HG03432 (cell line): ENCODE data around the gene KCNQ5.
"Not testable (repeated sequence)": the region's sequence is repeated elsewhere in the genome, so short reads cannot be mapped to it uniquely, and the experiment has no call there.

ENCODE experiments used
- ATAC-seq: cut with Tn5 transposase; IDR thresholded peaks from one replicate; pipeline ENCODE4 v1.9.1; 2021; ENCODE audit warnings: mild to moderate bottlenecking, moderate library complexity; ENCODE audit not compliant: unreplicated experiment

The KCNQ5 gene

DNA sequence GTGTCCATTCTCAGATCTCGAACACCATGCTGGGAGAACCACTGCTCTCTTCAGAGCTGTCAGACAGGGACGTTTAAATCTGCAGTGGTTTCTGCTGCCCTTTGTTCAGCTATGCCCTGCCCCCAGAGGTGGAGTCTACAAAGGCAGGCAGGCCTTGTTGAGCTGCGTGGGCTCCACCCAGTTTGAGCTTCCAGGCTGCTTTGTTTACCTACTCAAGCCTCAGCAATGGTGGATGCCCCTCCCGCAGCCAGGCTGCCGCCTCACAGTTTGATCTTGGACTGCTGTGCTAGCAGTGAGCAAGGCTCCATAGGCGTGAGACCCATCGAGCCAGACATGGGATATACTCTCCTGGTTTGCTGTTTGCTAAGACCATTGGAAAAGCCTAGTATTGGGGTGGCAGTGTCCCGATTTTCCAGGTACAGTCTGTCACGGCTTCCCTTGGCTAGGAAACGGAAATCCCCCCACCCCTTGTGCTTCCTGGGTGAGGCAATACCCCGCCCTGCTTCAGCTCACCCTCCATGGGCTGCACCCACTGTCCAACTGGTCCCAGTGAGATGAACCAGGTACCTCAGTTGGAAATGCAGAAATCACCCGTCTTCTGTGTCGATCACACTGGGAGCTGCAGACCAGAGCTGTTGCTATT, 362.4 kb downstream of the KCNQ5 start:
- not testable (repeated sequence) for ATAC-seq

- ATAC-seq, result no peak
These were observed 363.3 kb downstream of the KCNQ5 start for GRCh38 chr6:72984981-72985665.

DNA sequence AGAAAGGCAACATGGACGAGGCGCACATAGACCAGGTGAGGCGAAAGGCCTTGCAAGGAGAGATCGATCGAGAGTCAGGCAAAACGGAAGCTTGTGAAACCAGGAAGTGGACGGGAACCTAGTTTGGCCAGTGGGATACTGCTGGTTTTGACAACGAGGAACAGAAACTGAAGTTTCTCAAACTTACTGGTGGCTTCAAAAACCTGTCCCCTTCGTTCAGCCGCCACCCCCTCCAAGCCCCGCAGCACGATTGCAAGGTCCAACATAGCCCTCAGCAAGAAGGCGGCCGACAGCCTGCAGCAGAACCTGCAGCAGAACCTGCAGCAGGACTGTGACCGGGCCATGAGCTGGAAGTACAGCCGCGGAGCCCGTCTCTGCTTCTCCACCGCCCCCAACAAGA, 365.4 kb downstream of the KCNQ5 start:
- ATAC-seq, result no peak

- ATAC-seq, result no peak
These were observed 378.1 kb downstream of the KCNQ5 start for GRCh38 chr6:72999995-73000394.

- no peak for ATAC-seq
These were observed 378.6 kb downstream of the KCNQ5 start for GRCh38 chr6:73000460-73000859.

DNA sequence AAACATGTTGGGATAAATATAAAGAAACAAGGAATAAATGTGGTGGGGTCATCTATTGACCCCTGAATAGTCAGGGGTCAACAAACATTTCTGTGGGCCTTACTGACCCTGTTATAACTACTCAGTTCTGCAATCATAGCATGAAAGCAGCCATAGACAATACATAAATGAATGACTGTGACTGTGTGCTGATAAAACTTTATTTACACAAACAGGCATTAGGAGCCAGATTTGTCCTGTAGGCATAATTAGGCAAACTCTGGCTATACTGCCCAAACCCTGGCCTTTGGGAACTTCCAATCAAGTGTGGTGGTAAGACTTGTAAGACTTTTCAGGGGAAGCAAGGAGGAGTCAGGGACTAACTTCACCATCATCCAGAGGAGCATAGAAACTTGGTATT, 380.7 kb downstream of the KCNQ5 start:
- ATAC-seq, result no peak

DNA sequence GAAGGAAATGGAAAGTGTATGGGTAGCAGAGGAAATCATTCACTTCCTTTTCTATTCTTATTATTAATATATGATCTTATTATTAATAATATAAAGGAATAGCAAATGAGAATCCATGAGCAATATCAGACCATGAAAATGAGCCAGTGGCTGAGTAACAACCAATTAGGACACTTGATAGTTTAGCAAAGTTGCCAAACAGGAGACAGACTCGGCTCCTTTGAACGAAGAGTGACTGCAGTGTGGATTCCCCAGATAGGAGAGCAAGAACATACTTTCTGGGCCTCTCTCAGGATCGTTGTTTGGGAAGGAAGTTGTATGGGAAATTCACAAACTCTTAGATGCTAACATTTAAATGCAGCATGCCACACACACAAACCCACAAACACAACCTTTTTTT, 381.4 kb downstream of the KCNQ5 start:
- ATAC-seq, result no peak

GRCh38 chr6:73004231-73004630, 382.4 kb downstream of the KCNQ5 start:
- no peak for ATAC-seq

DNA sequence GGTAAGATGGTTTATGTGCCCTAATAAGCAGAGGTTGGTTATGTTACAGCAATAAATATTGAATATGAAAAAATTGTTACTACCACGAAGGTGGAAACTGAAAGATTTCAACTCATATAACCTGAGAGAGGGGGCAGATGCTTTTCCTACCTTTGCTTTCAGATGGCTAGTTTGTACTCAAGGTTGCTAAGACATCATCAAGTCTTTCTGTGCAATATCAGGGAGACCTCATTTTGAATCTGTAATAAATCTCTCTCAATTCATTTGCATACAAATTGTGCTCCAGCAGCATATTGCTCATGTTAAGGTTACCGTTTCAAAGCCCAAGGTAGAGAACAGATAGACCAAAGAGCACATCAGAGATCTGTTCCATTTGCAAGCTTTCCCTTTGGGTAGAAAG, 383.0 kb downstream of the KCNQ5 start:
- ATAC-seq, result no peak

DNA sequence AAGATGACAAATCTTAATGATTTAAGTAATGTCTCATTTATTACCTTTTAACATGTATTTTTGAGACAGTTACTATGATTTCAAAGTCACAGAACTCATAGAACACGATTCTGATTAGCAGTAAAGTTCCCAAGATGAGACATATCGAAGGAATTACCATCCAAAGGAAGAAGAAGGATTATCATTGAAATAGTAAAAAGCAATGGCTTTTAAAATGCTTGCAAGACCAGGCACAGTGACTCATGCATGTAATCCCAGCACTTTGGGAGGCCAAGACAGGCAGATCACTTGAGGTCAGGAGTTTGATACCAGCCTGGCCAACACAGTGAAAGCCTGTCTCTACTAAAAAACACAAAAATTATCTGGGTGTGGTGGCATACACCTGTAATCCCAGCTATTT, 384.3 kb downstream of the KCNQ5 start:
- no peak for ATAC-seq

- ATAC-seq, result no peak
These were observed 390.1 kb downstream of the KCNQ5 start for GRCh38 chr6:73011945-73012344.

GRCh38 chr6:73017476-73017875, 395.6 kb downstream of the KCNQ5 start:
- ATAC-seq, result no peak

DNA sequence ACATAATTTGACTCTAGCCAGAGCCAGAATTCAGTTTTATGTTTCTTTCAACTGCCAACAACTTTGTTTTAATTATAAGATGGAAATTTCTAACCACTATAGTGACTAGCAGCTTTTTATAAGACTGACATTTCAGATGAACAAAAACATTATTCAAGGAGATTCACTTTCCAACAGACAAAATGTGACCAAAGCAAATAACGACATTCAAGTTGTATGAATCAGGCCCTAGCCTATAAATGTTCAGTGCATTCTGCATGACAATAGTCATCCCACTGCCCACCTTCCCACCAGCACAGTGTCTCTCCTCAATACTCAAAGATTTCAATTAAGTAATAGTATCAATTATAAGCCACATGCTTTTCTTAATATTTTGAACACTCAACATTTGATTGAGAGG, 402.7 kb downstream of the KCNQ5 start:
- ATAC-seq, result no peak

- no peak for ATAC-seq
These were observed 405.8 kb downstream of the KCNQ5 start for GRCh38 chr6:73027691-73028090.

DNA sequence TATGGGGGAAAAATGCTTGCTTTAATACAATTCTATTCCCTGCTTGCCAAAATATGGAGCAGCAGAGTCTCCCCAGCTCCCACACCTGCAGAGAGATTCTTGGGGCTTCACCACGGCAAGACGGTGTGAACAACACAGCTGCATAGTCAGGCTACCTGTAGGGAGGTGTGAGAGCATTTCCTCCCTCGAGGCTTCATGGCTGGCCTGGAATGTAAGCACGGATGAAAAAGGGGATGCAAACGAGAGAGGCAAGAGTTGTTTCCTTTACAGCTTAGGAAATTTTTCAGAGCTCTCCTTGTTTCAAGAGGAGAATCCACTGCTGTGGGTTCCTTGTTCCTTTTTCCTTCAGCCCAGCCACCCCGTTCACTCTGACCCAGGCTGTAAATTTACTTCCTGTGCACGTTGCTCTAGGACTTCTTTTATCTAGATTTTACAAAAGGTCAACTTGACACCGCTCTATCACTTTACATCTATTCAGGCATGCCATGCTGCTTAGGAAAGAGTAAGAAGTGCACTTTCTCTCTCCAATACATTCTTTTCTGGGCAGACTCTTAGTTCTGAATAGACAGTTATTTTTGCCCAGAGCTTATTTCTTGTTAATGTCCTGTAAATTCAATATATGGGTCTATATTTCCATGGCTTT, 406.4 kb downstream of the KCNQ5 start:
- no peak for ATAC-seq

DNA sequence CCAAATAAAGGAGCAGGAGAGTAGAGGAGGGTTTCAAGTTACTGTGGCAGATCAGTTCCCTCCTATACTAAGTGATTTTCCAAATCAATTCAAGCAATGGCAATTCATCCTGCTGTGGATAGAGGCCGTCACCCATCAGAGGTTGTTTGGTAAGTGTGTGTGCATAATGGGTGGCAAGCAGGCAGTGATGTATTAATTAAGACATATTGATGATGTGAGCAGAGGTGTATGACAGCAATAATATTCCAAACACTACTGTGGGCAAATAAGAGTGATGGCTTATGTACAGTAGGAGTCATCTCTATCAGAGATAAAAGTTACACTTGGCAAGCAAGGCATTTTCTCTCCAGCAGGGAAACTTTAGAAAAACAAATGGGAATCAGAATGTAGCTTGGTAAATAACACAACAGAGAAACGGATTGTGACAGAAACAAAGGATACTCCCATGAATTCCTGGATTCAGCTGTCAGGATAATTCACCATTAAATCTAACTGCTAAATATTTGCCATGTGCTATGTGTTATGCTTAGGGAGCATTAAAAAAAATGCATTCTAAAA, 407.1 kb downstream of the KCNQ5 start:
- no peak for ATAC-seq

GRCh38 chr6:73030257-73030656, 408.4 kb downstream of the KCNQ5 start:
- ATAC-seq, result peak; percentile 66

- ATAC-seq, result no peak
These were observed 409.2 kb downstream of the KCNQ5 start for GRCh38 chr6:73030791-73031782.

GRCh38 chr6:73032586-73032985, 410.7 kb downstream of the KCNQ5 start:
- ATAC-seq, result no peak

GRCh38 chr6:73036689-73037088, 414.8 kb downstream of the KCNQ5 start:
- no peak for ATAC-seq

- no peak for ATAC-seq
These were observed 419.2 kb downstream of the KCNQ5 start for GRCh38 chr6:73041051-73041450.
